ENCODE results near the gene ANKRD13B.

The ANKRD13B gene

GRCh38 chr17:29617481-29618271, 24.7 kb downstream of the ANKRD13B start:
- TF ChIP-seq, protein P1, sequence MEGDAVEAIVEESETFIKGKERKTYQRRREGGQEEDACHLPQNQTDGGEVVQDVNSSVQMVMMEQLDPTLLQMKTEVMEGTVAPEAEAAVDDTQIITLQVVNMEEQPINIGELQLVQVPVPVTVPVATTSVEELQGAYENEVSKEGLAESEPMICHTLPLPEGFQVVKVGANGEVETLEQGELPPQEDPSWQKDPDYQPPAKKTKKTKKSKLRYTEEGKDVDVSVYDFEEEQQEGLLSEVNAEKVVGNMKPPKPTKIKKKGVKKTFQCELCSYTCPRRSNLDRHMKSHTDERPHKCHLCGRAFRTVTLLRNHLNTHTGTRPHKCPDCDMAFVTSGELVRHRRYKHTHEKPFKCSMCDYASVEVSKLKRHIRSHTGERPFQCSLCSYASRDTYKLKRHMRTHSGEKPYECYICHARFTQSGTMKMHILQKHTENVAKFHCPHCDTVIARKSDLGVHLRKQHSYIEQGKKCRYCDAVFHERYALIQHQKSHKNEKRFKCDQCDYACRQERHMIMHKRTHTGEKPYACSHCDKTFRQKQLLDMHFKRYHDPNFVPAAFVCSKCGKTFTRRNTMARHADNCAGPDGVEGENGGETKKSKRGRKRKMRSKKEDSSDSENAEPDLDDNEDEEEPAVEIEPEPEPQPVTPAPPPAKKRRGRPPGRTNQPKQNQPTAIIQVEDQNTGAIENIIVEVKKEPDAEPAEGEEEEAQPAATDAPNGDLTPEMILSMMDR (IDR thresholded peaks at IDR 0.05; ENCODE audit: low read depth, low read length) = peak; percentile 58
- DNase-seq (ENCODE audit: extremely low read depth, low read depth) = no peak

- DNase-seq (ENCODE audit: extremely low read depth, low read depth) = no peak
- TF ChIP-seq, protein P1 (IDR thresholded peaks at IDR 0.05; ENCODE audit: low read depth, low read length) = no peak
These were observed 25.5 kb downstream of the ANKRD13B start for GRCh38 chr17:29618272-29619065.

GRCh38 chr17:29619251-29619650, 26.3 kb downstream of the ANKRD13B start:
- no peak for DNase-seq (ENCODE audit: extremely low read depth, low read depth)
- TF ChIP-seq, protein P1 (IDR thresholded peaks at IDR 0.05; ENCODE audit: low read depth, low read length) = peak; percentile 16; the same call in 1 of the 2 replicates

DNA sequence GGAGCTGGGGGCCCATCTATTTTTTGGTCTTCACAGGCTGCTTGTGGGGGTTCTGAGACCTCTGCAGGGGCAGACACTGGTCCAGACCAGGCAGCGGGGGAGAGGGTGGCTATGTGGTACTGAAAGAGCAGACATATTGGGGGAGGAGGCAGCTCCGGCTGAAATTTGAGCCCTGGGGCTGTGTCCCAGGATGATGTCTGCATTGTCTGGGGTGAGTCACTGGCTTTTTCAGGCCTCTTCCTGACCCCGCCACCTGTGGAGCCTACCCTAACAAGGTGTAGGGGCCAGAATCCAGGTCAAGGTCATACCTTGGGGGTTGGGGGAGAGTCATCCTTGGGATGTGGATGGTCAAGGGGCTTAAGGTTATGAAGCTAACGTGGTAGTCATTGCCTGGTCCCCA, 27.3 kb downstream of the ANKRD13B start:
- DNase-seq (ENCODE audit: extremely low read depth, low read depth) = no peak
- TF ChIP-seq, protein P1 (IDR thresholded peaks at IDR 0.05; ENCODE audit: low read depth, low read length) = no peak

DNA sequence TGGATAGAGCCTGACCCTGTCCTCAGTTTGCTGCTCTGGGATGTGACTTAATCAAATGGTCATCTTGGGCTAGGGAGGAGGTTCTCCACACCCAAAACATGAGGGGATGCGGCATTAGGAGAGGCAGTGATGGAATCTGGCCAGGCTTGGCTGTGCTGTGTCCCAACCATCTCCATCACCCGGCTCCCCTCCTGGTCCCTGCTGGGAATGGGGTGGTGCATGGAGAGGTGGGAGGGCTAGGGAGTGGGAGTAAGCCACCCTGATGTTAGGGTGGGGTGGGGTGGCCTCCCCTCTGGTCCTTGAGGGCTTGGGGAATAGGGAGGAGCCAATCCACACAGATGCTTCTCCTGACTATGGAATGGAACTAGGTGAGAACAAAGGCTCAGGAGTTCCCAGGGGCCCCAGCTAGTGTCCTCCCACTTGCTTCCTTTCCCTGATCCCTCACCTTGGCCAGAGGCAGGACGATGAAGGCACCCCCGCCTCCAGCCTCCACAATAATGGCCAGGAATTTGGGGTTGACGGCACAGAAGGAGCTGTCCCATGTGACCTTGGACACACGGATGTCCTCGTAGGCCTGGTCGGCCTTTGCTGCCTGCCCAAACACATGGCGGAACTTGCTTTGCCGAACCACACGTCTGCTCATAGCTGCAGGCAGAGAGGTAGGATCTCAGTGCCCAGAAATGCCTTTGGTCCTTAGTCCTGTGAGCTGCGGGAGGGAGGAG, 28.0 kb downstream of the ANKRD13B start:
- DNase-seq (ENCODE audit: extremely low read depth, low read depth) = no peak
- TF ChIP-seq, protein P1 (IDR thresholded peaks at IDR 0.05; ENCODE audit: low read depth, low read length) = no peak

- no peak for DNase-seq (ENCODE audit: extremely low read depth, low read depth)
- TF ChIP-seq, protein P1 (IDR thresholded peaks at IDR 0.05; ENCODE audit: low read depth, low read length) = no peak
These were observed 28.8 kb downstream of the ANKRD13B start for GRCh38 chr17:29621751-29622194.

Data from AG09319 (cell line).